Upper lobe of left lung (tissue), 6 donors: Measurements from ENCODE around the gene TEDC1. TPM values are rescaled to one million over a fixed set of nuclear protein-coding genes. Genes with fewer than 3 reads are reported as not detected.

Experiments
- ATAC-seq, 2 donors: fragments of 200-7000 bp; cut with Tn5 transposase; one replicate each; pipeline ENCODE4 v1.9.1; 2022; ENCODE audit warnings: mild to moderate bottlenecking in 2 of 2, moderate library complexity in 2 of 2; ENCODE audit not compliant: low FRiP score in 2 of 2
- DNase-seq, 2 donors: peaks; one replicate each; pipeline ENCODE4 v3.0.0-alpha.2; 2019 to 2020
- H3K27ac ChIP-seq, 4 donors: fragments of 200-600 bp; sonication (generic); one replicate each; pipeline ENCODE4 v1.5.1; 2016 to 2019
- H3K27me3 ChIP-seq, 4 donors: fragments of 200-600 bp; sonication (generic); one replicate each; pipeline ENCODE4 v1.5.1; 2017 to 2019
- H3K36me3 ChIP-seq, 4 donors: fragments of 200-600 bp; sonication (generic); one replicate each; pipeline ENCODE4 v1.5.1; 2016 to 2019
- H3K4me1 ChIP-seq, 4 donors: fragments of 200-600 bp; sonication (generic); one replicate each; pipeline ENCODE4 v1.5.1; 2018 to 2019
- H3K4me3 ChIP-seq, 4 donors: fragments of 200-600 bp; sonication (generic); one replicate each; pipeline ENCODE4 v1.5.1; 2017 to 2019; ENCODE audit warnings: mild to moderate bottlenecking in 2 of 4, moderate library complexity in 1 of 4
- H3K9me3 ChIP-seq, 4 donors: fragments of 200-600 bp; sonication (generic); one replicate each; pipeline ENCODE4 v1.5.1; 2018 to 2019
- EP300 ChIP-seq, 4 donors: sonication (generic); formaldehyde crosslinking; IDR thresholded peaks; one replicate each; pipeline ENCODE4 v1.5.1; 2017; ENCODE audit warnings: antibody characterized with exemption in 4 of 4, control low read depth in 2 of 4
- POLR2A ChIP-seq, 4 donors: fragments of 450-650 bp; IDR thresholded peaks; one replicate each; pipeline ENCODE4 v1.5.1; 2016 to 2017; ENCODE audit warnings: antibody characterized with exemption in 4 of 4, mild to moderate bottlenecking in 2 of 4
- POLR2AphosphoS5 ChIP-seq, 2 donors: sonication (generic); formaldehyde crosslinking; IDR thresholded peaks; one replicate each; pipeline ENCODE4 v1.5.1; 2017; ENCODE audit warnings: antibody characterized with exemption in 2 of 2
- WGBS, 2 donors: methylation state at CpG; one replicate each; pipeline ENCODE4 v1.1.5; 2017 to 2018; 5-methylcytosine and 5-hydroxymethylcytosine counted together
- total RNA-seq, 6 donors: library from RNA; depleted of rRNA in 4 of 6; stranded (reverse); fragments of >200 nt in 4 of 6; gene quantifications; one replicate each; pipeline versions ENCODE4 v1.1.0 to v1.2.1, GENCODE V29; 2016 to 2021
- TF ChIP-seq, protein P1 (sequence below), 6 experiments: fragments of 450-650 bp in 4 of 6; fragments of 200-600 bp in 2 of 6; sonication (generic) in 2 of 6; IDR thresholded peaks; one replicate each; pipeline ENCODE4 v1.5.1; 2016 to 2019; ENCODE audit warnings: antibody characterized with exemption in 6 of 6
- donor health status: DM: no; HTN: no; CAD: no; lungs with moderate emphysema.
- donor health status: DM: no; HTN: yes; CAD: no; lungs with severe emphysema.

Gene TEDC1
- total RNA-seq, 6 donors from 2014 or later = 13.8 to 38.5 (median 17.4) TPM

DNA sequence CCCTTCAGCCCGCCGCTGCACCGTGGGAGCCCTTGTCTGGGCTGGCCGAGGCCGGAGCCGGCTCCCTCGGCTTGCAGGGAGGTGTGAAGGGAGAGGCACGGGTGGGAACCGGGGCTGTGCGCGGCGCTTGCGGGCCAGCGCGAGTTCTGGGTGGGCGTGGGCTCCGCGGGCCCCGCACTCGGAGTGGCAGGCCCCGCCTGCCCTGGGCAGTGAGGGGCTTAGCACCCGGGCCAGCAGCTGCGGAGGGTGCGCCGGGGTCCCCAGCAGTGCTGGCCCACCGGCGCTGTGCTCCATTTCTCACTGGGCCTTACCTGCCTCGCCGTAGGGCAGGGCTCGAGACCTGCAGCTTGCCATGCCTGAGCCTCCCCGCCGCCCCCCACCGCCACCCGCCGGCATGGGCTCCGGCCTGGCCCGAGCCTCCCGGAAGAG, 56.7 kb downstream of the TEDC1 start:
- no peak for ATAC-seq
- TF ChIP-seq, protein P1, sequence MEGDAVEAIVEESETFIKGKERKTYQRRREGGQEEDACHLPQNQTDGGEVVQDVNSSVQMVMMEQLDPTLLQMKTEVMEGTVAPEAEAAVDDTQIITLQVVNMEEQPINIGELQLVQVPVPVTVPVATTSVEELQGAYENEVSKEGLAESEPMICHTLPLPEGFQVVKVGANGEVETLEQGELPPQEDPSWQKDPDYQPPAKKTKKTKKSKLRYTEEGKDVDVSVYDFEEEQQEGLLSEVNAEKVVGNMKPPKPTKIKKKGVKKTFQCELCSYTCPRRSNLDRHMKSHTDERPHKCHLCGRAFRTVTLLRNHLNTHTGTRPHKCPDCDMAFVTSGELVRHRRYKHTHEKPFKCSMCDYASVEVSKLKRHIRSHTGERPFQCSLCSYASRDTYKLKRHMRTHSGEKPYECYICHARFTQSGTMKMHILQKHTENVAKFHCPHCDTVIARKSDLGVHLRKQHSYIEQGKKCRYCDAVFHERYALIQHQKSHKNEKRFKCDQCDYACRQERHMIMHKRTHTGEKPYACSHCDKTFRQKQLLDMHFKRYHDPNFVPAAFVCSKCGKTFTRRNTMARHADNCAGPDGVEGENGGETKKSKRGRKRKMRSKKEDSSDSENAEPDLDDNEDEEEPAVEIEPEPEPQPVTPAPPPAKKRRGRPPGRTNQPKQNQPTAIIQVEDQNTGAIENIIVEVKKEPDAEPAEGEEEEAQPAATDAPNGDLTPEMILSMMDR (IDR thresholded peaks at IDR 0.05) = no peak
- TF ChIP-seq POLR2A (IDR thresholded peaks at IDR 0.05) (no peak), EP300 (IDR thresholded peaks at IDR 0.05) (no peak), POLR2AphosphoS5 (IDR thresholded peaks at IDR 0.05) (no peak)

More for the DNA sequence above, 56.7 kb downstream of the TEDC1 start:
- peak in 1 of 2 donors; percentile 77 for DNase-seq
- Histone ChIP-seq H3K4me1 (no peaks in the 10 kb centered on the region), H3K4me3 (no peak overlapping the region), H3K36me3 (no peaks in the 10 kb centered on the region), H3K27ac (no peak overlapping the region), H3K27me3 (no peaks in the 10 kb centered on the region), H3K9me3 (peaks cover 0 to 9% (median 4%) of the 10 kb centered on the region in 4 donors)
- 92 to 100% methylated on average over 4 to 17 of the region's 38 CpGs for WGBS, 2 donors

Other genes with a start within 250 kb of the TEDC1 start
- 10 to 100 TPM; 36.4 to 71.7 (median 49.8) TPM for gene BTBD6, start 242.7 kb upstream of the TEDC1 start, total RNA-seq
- 100 to 1,000 TPM in 1 of 6 donors, 10 to 100 TPM in 5; 38.6 to 195 (median 52.7) TPM for gene BRF1, start 190.2 kb upstream of the TEDC1 start, total RNA-seq
- gene PACS2, start 176.5 kb upstream of the TEDC1 start, total RNA-seq = 100 to 1,000 TPM in 2 of 6 donors, 10 to 100 TPM in 4; 53.4 to 204 (median 86.5) TPM
- gene TEX22, start 92.7 kb upstream of the TEDC1 start, total RNA-seq = 1 to 10 TPM in 3 of 6 donors, not detected in 3; 1.2 to 2.1 (median 1.9) TPM
- 100 to 1,000 TPM in 2 of 6 donors, 10 to 100 TPM in 4; 64.8 to 315 (median 94.9) TPM for gene MTA1, start 71.4 kb upstream of the TEDC1 start, total RNA-seq
- 100 to 1,000 TPM in 5 of 6 donors, 10 to 100 TPM in 1; 55.5 to 422 (median 190) TPM for gene CRIP2, start 16.4 kb upstream of the TEDC1 start, total RNA-seq
- 100 to 1,000 TPM in 4 of 6 donors, 10 to 100 TPM in 2; 26.2 to 425 (median 200) TPM for gene CRIP1, start 4.4 kb upstream of the TEDC1 start, total RNA-seq
- 1 to 10 TPM in 4 of 6 donors, under 1 TPM in 1, not detected in 1; 0.69 to 4.6 (median 3.8) TPM for gene TMEM121, start 35.3 kb downstream of the TEDC1 start, total RNA-seq